Stimulated activated CD4-positive, alpha-beta T cell treated with anti-CD3 and anti-CD28 coated beads, Interleukin-15, amount 100 ng/mL, for 48 hours (primary cell): ENCODE data around the gene CACNA1B.
"Not testable (repeated sequence)": the region's sequence is repeated elsewhere in the genome, so short reads cannot be mapped to it uniquely, and the experiment has no call there.

Source experiments
- DNase-seq, 2 donors: peaks; one replicate each; pipeline ENCODE4 v3.0.0-alpha.2; 2020; ENCODE audit warnings: low read depth in 2 of 2

CACNA1B gene

GRCh38 chr9:138142528-138143244 is 265.1 kb downstream of the CACNA1B start:
- not testable (repeated sequence) for DNase-seq

- DNase-seq: not testable (repeated sequence)
Measured at GRCh38 chr9:138143491-138143890, 265.9 kb downstream of the CACNA1B start.

GRCh38 chr9:138147556-138147955 is 270.0 kb downstream of the CACNA1B start:
- not testable (repeated sequence) for DNase-seq

- peak in 1 of 2 donors; percentile 10 for DNase-seq
Measured at GRCh38 chr9:138149672-138150656, 272.4 kb downstream of the CACNA1B start.

- DNase-seq: not testable (repeated sequence)
Measured at GRCh38 chr9:138155788-138156187, 278.2 kb downstream of the CACNA1B start.

- not testable (repeated sequence) for DNase-seq
Measured at GRCh38 chr9:138166793-138167192, 289.2 kb downstream of the CACNA1B start.
